Hematopoietic multipotent progenitor cell (in vitro differentiated cells): ENCODE data around the gene CREG1. TPM values are rescaled to one million over a fixed set of nuclear protein-coding genes. Genes with fewer than 3 reads are reported as not detected.

Source experiments
- DNase-seq, 3 donors: peaks; one replicate each; pipeline ENCODE4 v3.0.0-alpha.2; 2011 to 2015; ENCODE audit warnings: low read depth in 2 of 3, low spot score in 2 of 3
- total RNA-seq: library from RNA; depleted of rRNA; stranded (reverse); fragments of >200 nt; gene quantifications from one replicate; pipeline ENCODE4 v1.2.3, GENCODE V29; 2012

CREG1 gene
- total RNA-seq, 1 donor = 140 TPM

DNA sequence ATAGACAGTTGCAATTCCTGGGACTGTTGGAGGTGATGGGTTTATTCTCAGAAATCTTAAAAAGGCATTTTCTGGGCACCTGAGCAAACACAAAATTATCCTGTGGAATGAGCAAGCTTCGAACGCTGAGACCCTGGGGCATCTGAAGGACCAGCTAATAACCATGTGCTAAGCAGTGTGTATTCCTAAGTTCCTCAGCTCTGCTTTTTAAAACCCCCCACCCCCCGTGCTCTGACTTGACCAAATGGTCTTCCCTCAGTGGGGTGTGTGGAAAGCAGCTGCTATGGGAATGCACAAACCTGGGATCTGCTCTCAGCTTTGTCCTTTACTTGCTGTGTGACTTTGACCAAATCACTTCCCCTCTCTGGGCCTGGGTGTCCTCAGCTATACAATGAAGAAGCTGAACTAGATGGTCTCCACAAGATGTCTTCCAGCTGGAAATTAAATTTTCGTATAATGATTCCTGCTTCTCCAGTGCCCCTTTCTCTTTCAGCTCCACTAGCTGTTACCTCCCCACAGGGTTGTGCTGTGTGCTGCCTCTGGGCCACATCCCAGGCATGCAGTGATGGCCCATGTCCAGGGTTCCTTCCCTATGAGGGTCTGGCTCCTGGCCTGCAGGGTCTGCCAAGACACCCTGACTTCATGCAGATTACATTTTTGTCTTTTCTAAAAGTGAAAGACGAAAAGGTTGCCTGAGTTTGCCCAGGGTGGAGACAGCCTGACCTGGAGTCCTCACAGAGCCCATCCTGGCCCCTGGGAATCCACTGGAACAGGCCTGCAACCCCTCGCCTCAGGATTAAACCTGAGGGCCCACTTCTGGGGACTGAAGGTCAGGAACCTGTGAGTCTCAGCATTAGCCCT, 20.4 kb downstream of the CREG1 start:
- no peak for DNase-seq

GRCh38 chr1:167532375-167532774, 21.2 kb downstream of the CREG1 start:
- DNase-seq = no peak

DNA sequence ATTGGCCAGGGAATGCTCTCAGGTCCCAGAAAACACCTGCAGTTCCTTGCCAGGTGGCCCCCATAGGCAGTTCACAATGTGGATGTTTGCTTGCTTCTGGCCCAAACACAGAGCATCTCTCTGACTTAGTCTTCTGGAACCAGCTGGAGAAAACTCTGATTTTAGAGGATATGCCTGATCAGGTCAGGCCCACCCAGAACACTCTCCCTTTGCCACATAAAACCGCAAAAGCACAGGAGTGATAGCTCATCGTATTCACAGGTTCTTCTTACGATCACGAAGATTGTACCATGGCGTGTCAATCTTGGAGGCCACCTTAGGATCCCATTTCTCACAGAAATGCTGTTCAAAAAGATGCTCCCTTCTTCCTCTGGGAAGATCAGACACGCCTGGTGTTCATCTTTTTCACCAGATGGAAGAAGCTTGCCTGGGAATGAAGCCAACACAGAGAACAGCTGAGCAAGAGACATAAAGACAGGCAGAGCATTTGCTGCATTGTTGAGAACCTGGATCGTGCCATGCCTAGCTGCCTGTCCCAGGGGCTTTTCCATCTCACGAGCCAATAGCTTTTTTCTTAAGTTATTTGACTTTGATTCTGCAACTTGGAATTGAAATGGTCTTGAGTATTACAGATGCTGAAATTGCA, 23.6 kb downstream of the CREG1 start:
- DNase-seq = no peak

GRCh38 chr1:167528057-167528728, 25.4 kb downstream of the CREG1 start:
- no peak for DNase-seq

DNA sequence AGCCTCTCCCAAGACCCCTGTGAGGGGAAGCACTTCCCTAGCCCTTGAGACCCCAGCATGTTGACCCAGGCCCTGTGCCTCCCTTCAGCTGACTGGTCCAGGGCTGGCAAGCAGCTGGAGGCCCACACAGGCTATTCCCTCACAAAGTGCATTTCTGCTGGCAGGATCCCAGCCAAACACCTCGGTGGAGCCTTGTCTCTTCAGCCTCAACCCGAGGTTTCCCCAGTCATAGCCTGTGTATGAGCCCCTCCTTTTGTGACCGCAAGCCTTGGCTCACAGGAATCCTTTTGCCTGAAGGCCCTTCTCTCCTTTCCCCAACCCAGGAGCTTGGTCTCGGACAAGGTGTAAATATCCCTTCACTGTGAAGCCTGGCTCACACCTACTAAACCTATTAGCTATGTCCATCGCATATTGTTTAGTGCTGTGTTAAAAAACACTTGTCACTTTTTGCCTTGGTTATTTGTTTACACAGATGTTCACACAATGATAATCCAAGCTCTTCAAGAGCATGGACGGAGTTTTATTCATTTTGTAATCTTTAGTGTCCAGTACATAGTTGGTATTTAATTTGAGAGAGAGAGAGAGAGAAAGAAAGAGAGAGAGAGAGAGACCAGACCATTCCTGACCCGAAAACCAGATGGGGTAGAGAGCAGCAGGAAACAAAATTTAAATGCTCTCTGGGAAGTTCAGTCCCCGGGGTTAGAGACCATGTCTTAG, 26.7 kb downstream of the CREG1 start:
- DNase-seq = no peak

GRCh38 chr1:167524651-167525050, 28.9 kb downstream of the CREG1 start:
- no peak for DNase-seq

GRCh38 chr1:167522246-167522645, 31.3 kb downstream of the CREG1 start:
- no peak for DNase-seq

DNA sequence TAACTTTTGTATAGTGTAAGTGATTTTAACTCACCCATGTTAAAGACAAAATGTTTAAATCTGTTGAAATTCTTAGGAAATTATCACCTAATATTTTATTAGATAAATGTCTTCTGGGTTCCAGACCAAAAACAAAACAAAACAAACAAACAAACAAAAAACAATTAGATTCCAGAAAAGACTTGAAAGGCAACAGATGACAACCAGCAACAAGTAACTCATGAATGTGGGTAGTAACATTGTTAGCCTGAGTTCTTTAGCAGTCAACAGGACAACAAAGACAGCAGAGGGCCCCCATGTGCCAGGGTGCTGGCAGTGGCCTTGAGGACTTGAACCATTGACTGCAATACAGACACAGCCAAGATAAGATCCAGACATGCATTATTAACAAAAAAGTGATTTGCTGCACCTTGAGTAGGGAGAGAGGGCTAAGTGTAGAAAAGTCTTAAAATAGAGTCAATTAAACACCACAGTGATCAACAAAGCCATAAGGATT, 32.8 kb downstream of the CREG1 start:
- DNase-seq = no peak

GRCh38 chr1:167518331-167518700, 35.2 kb downstream of the CREG1 start, which contains the start of gene CD247:
Gene CD247 (minus strand): TSS chr1:167518529. CDS start chr1:167518465, 64 bp downstream.
- peak; percentile 18 to 62 (median 27) for DNase-seq

- DNase-seq = peak in 1 of 3 donors; percentile 59
These were observed 35.8 kb downstream of the CREG1 start for GRCh38 chr1:167517535-167518330.

DNA sequence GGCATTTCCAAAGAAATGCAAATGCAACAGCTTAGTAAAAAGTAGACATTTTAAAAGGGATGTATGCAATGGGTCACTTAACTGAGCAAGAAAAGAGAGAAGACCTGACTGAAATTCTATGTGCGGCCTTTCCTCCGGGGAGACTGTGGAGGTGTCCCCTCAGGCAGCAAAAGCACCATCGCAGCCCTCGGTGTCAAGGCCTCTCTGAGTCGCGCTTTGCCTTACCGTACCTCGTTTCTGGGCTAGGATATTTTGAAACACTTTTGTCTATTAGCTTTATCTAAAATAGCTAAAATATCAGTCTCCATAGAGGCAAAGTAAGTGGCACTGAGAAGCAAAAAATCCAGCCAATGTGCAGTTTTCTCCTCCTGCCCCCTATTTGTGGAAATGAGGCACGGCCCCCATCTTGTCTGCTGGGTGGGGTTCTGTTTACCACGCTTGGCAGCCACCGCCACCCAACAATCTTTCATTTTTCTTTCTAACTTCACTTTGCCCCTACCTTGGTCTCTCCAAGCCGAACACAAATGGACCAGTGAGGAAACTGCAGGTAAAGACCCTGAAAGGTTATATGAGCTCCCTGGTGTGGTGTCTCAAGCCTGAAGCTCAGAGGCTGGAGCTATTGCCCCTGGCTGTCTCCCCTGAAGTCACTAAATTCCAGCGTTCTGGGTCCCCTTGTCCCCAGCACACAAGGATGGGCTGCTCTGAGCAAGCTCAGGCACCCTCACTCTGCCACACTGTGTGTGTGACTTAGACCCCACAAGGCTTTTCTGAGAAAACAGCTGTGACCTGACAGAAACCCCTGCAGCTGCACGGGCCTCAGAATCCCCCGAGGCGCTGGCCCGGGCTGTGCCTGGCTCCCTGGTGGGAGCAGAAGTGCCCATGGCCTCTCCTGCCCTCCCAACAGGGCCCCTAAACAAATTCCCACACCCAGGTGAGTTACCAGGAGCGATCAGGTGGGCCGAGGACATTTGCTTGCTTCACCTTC, 36.9 kb downstream of the CREG1 start:
- no peak for DNase-seq

DNA sequence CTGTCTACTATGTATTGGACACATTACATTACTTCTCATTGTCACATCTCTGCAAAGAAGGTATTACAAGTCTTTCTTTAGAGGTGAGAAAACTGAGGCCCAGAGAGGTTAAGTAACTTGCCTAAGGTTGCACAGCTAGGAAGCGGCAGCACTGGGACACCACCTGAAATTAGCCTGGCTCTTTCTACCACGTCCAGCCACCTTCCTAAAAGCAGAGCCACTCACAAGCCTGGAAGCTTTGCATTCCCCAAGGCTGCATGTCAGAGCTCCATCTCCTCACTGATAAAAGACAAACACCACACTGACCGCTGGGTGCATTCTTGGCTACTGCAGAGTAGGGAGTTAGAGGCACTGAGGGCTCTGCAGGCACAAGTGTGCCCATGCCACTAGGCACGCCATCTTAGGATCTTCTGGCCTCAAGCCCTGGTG, 37.7 kb downstream of the CREG1 start:
- DNase-seq = no peak

- DNase-seq = no peak
These were observed 38.1 kb downstream of the CREG1 start for GRCh38 chr1:167515461-167515860.

- no peak for DNase-seq
These were observed 39.3 kb downstream of the CREG1 start for GRCh38 chr1:167514288-167514687.

GRCh38 chr1:167512046-167512654, 41.4 kb downstream of the CREG1 start:
- no peak for DNase-seq

DNA sequence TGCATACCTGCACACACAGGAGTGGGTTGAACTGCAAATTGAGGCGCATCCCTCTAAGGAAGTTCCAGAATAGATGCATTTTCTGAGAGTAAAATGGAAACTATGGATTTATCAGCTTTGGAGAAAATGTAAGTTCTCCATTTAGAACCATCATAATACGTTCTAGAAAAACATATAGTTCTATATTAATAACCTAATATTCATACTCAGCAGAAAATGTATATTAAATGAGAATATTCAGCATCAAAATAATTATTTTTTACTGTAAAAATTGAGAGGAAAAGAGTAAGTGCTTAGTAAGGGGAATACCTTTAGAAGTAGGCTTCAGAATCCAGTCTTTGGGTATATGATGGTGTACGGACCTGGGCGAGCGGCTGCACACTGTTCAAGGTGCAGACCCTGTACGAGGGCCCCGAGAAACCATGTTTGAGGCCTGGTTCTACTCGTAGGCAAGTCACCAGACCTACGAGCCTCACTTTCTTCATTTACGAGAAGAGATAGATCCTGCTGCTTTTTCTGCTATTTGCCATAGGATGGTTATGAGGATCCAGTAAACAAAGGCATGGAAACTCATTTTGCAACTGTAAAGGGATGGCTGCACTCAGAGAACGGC, 42.1 kb downstream of the CREG1 start:
- DNase-seq = no peak

GRCh38 chr1:167510881-167511280, 42.7 kb downstream of the CREG1 start:
- no peak for DNase-seq

DNA sequence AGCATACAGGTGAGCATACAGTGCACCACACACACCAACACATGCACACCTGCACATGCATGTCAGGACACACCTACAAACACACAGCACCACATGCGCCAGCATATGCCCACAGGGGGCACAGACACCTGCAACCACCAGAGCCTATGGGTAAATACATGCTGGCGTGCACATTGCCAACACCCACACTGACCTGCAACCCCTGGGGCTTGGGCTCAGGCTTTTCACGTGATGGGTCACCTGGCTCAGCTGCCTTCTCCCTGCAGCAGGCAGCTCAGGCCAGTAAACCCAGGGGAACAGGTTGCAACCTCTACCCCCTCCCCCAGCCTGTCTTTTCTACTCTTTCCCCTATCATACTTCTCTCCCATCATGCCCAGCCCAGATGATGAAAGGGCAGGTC, 43.3 kb downstream of the CREG1 start:
- DNase-seq = no peak
